OCI-LY1 (cell line): ENCODE measurements around the gene ZNF791.

Experiments
- EZH2 ChIP-seq: fragments of 200-600 bp; sonication (generic), shearing (Covaris generic); IDR thresholded peaks from 2 replicates; pipeline ENCODE4 v1.8.0; 2017; ENCODE audit warnings: borderline replicate concordance, mixed run types, mild to moderate bottlenecking, antibody characterized with exemption, low read length, moderate library complexity, mixed read lengths
- TF ChIP-seq, protein P1 (sequence below): fragments of 200-600 bp; sonication (generic), shearing (Covaris generic); IDR thresholded peaks from 2 replicates; pipeline ENCODE4 v1.5.1; 2017; ENCODE audit warnings: mild to moderate bottlenecking, antibody characterized with exemption, low read length, moderate library complexity, mixed read lengths

DNA sequence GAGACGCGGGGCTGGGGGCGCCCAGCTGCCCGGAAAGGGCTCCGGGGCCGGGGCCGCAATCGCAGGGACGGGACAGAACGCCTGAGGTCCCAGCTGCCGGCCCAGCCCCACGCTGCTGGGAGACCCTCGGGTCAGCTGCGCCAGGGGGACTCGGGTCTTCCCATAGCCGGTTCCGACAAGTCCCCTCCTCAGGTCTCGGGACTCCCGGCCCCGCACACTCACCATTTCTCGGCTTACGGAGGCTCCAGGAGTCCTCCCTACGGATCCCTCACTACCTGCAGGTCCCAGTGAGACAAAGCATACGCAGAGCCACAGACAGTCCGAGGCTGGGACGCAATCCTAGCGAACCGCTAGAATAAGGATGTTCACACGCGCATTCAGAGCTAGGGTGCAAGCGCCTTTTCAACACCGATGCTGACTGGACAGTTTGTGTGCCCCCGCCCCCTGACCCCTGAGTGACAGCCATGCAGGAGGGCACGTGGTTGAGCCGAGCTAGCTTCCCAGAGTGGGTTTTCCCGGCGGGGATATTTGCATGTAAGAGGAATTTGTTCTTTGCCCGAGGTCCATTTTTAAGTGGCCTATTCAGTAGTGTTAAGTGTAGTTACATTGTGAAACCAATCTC, 13.7 kb upstream of the ZNF791 start:
- TF ChIP-seq, protein P1, sequence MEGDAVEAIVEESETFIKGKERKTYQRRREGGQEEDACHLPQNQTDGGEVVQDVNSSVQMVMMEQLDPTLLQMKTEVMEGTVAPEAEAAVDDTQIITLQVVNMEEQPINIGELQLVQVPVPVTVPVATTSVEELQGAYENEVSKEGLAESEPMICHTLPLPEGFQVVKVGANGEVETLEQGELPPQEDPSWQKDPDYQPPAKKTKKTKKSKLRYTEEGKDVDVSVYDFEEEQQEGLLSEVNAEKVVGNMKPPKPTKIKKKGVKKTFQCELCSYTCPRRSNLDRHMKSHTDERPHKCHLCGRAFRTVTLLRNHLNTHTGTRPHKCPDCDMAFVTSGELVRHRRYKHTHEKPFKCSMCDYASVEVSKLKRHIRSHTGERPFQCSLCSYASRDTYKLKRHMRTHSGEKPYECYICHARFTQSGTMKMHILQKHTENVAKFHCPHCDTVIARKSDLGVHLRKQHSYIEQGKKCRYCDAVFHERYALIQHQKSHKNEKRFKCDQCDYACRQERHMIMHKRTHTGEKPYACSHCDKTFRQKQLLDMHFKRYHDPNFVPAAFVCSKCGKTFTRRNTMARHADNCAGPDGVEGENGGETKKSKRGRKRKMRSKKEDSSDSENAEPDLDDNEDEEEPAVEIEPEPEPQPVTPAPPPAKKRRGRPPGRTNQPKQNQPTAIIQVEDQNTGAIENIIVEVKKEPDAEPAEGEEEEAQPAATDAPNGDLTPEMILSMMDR: no peak
- no peak for TF ChIP-seq EZH2
